ENCODE data around the gene ATF7.

- TF ChIP-seq CTCF (IDR thresholded peaks at IDR 0.05; ENCODE audit: borderline replicate concordance, extremely low read depth, low read length, poor library complexity, severe bottlenecking) = no peak
- no peak for TF ChIP-seq EZH2 (IDR thresholded peaks at IDR 0.05; ENCODE audit: borderline replicate concordance, low read depth, low read length, severe bottlenecking)
Observed at GRCh38 chr12:53516758-53517455, 109.3 kb downstream of the ATF7 start.

Measured in DND-41 (cell line).